OCI-LY7 (cell line): ENCODE measurements around the gene PLEKHG4B.

ENCODE experiments used
- EZH2phosphoT487 ChIP-seq: fragments of 200-600 bp; sonication (generic); IDR thresholded peaks from 2 replicates; pipeline ENCODE4 v1.6.1; 2018; ENCODE audit warnings: low read depth, borderline replicate concordance, mild to moderate bottlenecking, mixed run types, antibody characterized with exemption, low read length, moderate library complexity, mixed read lengths
- TF ChIP-seq, protein P1 (sequence below): fragments of 200-600 bp; sonication (generic); conservative IDR thresholded peaks from 2 replicates; pipeline ENCODE4 v1.5.1; 2014; ENCODE audit warnings: mild to moderate bottlenecking, antibody characterized with exemption, low read length, moderate library complexity, mixed read lengths

DNA sequence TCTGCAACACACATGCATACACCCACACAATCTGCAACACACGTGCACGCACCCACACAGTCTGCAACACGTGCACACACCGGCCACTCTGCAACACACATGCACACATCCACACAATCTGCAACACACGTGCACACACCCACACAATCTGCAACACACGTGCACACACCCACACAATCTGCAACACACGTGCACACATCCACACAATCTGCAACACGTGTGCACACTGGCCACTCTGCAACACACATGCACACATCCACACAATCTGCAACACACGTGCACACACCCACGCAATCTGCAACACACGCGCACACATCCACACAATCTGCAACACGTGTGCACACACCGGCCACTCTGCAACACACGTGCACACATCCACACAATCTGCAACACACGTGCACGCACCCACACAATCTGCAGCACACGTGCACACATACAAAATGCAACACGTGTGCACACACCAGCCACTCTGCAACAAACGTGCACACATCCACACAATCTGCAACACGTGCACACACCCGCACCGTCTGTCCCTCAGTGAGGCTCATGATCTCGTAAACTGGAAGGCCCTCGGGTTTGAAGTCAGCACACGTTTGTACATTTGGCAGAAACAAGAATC lies 18.4 kb downstream of the PLEKHG4B start:
- TF ChIP-seq, protein P1, sequence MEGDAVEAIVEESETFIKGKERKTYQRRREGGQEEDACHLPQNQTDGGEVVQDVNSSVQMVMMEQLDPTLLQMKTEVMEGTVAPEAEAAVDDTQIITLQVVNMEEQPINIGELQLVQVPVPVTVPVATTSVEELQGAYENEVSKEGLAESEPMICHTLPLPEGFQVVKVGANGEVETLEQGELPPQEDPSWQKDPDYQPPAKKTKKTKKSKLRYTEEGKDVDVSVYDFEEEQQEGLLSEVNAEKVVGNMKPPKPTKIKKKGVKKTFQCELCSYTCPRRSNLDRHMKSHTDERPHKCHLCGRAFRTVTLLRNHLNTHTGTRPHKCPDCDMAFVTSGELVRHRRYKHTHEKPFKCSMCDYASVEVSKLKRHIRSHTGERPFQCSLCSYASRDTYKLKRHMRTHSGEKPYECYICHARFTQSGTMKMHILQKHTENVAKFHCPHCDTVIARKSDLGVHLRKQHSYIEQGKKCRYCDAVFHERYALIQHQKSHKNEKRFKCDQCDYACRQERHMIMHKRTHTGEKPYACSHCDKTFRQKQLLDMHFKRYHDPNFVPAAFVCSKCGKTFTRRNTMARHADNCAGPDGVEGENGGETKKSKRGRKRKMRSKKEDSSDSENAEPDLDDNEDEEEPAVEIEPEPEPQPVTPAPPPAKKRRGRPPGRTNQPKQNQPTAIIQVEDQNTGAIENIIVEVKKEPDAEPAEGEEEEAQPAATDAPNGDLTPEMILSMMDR, result no peak
- no peak for TF ChIP-seq EZH2phosphoT487
